T47D (cell line): Measurements from ENCODE around the gene KRTAP10-5.
A peak's percentile ranks its signal among the peaks of the same experiment; 100 is the strongest.

ENCODE experiments used
- DNase-seq, 2 experiments: peaks; one replicate each; pipeline versions ENCODE4 v3.0.0 to v3.0.0-alpha.2; 2011 to 2012; ENCODE audit warnings: low read depth in 1 of 2, low spot score in 1 of 2
- JUND ChIP-seq: IDR thresholded peaks from 2 replicates; pipeline ENCODE4 v1.6.1; 2012; ENCODE audit warnings: low read depth
- in situ Hi-C: cut with HindIII; loops from 2 replicates; pipeline ENCODE4 v1.10.0; 2016; ENCODE audit warnings: low sequenced_read_pairs, low pct_unique_long_range_greater_than_20kb

KRTAP10-5 gene

GRCh38 chr21:44539991-44540666 is 40.3 kb downstream of the KRTAP10-5 start, which contains the start of gene KRTAP10-1:
KRTAP10-1 (minus strand) TSS chr21:44540195; CDS start chr21:44540150, 45 bp downstream.
- no peak for TF ChIP-seq JUND
- DNase-seq: no peak
- in situ Hi-C loops: no loop called here

DNA sequence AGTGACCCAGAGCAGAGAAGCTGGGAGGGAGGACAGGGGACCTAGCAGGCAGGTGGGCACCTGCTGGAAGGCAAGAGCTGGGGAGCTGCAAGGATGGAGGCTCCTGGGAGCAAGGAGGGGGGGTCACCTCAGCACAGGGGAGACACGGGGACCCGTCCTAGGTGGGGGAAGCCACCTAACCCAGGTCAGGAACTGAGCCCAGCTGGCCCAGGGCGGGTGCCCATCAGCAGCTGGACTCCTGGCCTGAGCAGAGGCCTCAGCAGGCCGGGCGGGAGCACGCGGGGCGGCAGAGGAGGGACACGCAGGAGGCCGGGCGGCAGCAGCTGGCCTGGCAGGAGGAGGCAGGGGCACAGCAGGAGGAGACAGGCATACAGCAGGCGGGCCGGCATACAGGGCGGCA is 41.4 kb downstream of the KRTAP10-5 start:
- no peak for DNase-seq
- TF ChIP-seq JUND: no peak
- in situ Hi-C loops: no loop called here

DNA sequence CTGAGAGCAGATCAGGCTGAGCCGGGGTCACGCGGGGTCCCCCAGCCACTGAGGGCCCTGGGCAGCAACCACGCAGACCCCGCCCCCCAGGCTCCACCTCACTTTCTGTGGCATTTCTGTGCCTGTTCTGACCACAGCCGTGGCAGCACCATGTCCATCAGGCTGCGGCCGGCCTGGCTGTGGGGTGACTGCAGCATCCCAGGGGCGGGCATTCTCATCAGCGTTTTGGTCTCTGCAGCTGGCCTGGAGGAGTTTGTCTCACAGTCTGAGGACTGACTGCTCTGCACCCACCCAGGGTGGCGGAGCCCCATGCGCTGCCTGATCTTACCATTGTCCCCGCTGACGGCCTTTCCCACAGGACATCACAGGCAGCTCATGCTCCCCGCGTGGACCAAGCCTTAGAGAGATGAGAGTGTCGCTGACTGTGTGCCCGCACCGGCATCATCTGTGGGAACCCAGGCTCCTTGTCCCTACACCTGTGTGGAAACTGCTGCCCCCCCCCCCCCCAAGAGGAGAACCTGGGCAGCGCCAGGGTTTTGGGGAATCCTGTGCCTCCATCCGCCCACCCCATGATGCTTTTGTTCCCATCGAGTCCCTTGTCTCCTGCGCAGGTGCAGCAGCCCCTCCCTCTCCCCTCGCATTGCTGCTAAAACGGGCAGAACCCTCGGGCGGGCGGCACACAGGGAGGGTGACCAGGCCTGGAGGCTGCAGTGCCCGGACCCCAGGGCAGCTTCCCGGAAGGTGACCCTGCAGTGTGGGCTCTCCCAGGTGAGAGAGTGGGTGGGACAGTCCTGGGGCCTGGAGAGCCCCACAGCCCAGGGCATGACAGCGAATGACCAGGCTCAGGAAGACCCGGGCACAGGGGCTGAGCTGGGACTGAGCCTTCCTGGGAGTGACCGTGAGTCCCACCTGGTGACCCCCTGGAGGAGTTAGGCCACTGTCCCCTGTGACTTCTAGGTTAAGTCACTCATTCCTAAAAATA is 42.2 kb downstream of the KRTAP10-5 start:
- no peak for TF ChIP-seq JUND
- in situ Hi-C loops: no loop called here
- no peak for DNase-seq

DNA sequence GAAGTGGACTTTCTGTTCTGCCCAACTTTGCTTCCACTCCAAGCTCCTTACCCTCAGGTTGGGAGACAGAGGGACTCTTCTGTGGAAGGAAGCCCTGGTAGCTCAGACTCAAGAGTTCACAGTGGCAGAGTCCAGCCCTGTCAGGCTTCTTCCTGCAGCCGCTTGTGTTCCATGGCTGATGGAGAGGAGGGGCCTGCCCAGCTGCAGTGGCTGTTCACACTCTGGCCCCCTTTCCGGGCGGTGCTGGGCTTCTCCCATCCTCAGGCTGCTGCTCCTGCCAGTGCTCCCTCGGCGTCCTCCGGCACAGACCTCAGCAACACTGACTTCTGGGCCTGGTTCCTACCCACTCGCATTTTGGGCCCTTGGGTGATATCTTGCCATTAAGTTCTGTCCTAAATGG is 44.4 kb downstream of the KRTAP10-5 start:
- in situ Hi-C loops: no loop called here
- DNase-seq: no peak
- TF ChIP-seq JUND: no peak

- in situ Hi-C loops: no loop called here
- DNase-seq: no peak
- no peak for TF ChIP-seq JUND
Observed at GRCh38 chr21:44534688-44535087, 45.7 kb downstream of the KRTAP10-5 start.

DNA sequence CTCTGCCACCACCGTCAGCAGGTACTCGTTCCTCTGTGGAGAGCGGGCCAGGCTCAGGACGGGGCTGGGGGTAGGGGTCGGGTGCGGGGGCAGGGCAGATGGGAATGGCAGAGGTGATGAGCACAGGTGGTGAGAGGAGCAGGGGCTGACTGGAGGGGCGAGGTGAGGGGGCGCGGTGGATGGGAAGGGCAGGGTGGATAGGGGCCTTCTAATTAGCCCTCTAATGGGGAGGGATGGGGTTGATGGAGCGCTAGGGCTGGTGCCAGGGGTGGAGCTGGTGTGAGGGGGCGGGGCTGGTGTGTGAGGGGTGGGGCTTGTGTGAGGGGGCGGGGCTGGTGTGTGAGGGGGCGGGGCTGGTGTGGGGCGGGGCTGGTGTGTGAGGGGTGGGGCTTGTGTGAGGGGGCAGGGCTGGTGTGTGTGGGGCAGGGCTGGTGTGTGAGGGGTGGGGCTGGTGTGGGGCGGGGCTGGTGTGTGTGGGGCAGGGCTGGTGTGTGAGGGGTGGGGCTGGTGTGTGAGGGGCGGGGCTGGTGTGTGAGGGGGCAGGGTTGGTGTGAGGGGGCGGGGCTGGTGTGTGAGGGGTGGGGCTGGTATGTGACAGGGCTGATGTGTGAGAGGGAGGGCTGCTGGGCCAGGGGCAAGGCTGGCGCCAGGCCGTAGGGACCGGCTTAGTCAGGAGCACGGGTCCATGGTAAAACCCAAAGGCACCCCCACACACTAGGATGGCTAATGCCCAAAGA is 46.3 kb downstream of the KRTAP10-5 start:
- peak in 1 of 2 experiments; percentile 64 for DNase-seq
- TF ChIP-seq JUND: no peak
- in situ Hi-C loops: no loop called here

DNA sequence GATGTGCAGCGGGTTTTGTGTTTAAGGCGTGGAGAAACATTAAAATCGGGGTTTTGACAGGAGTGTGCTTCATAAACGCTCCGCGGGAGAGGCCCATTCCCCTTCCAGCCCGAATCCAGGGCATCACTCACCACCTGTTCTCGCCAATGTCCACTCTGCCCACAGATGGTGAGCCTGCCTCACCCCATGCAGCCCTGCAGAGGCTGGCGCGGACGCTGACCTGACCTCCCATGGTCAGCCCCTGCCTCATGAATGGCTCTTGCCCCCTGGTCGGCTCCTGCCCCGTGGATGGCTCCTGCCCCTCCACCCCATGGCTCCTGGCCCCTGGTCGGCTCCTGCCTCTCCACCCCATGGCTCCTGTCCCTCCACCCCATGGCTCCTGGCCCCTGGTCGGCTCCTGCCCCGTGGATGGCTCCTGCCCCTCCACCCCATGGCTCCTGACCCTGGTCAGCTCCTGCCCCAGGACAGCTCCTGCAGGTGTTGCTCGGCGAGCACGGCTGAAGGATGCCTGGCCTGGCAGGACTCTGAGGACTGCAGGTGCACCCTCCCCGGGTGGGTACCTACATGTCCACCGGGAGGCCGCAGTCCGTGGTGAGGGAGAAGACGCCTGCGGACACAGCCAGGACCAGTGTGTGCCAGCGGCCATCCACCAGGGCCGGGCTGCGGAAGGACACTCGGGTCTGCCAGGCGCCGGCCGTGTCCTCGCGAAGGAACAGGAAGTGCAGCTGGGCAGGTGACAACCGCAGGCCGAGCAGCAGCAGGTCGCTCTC is 47.1 kb downstream of the KRTAP10-5 start:
- in situ Hi-C loops: no loop called here
- no peak for TF ChIP-seq JUND
- DNase-seq: no peak

DNA sequence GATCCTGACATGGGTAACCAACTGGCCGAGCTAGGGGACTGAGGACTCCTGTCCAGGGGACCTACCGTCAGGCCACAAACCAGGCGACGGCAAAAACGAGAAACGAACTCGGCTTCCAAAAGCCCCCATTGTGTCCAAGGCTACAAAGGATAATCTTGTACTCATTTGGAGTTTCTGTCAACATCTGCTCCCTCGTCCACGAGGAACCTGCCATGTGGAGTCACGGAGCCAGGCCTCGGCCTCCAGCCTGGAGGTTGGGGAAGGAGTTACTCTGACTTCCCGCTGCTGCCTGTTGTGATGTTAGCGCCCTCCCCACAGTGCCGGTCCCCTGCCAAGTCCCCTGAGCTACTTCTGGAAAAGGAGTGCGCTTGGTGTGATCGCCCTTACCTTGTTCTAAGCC is 47.7 kb downstream of the KRTAP10-5 start:
- no peak for TF ChIP-seq JUND
- no peak for DNase-seq
- in situ Hi-C loops: no loop called here

GRCh38 chr21:44531606-44532564 is 48.5 kb downstream of the KRTAP10-5 start:
- DNase-seq: no peak
- in situ Hi-C loops: no loop called here

GRCh38 chr21:44530903-44531605 is 49.4 kb downstream of the KRTAP10-5 start:
- in situ Hi-C loops: no loop called here
- DNase-seq: no peak
- no peak for TF ChIP-seq JUND

More at GRCh38 chr21:44531606-44532564, 48.5 kb downstream of the KRTAP10-5 start:
- no peak for TF ChIP-seq JUND
